NCI-H146 treated with DMSO at 0.1 percent for 48 hours (cell line): ENCODE results near the gene AGFG2.
"Not testable (repeated sequence)": the region's sequence is repeated elsewhere in the genome, so short reads cannot be mapped to it uniquely, and the experiment has no call there.

Source experiments
- DNase-seq: peaks from one replicate; lab custom pipeline; 2025; ENCODE audit not compliant: unreplicated experiment; lab: John Stamatoyannopoulos, UW

The AGFG2 gene

DNA sequence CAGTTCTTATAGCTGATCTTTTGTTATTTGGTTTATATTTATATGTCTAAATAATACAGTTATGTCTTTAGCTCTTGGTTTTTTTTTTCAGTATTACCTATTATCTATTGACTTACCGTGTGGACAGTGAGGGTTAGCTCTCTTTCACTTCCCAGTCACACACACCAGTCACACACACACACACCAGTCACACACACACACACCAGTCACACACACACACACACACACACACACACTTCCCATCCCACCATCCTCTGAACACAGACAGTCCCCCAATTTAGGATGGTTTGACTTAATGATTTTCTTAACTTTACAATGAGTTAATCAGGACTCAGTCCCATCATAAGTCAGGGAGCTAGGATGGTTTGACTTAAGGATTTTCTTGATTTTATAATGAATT is 18.9 kb upstream of the AGFG2 start:
- no peak for DNase-seq

DNA sequence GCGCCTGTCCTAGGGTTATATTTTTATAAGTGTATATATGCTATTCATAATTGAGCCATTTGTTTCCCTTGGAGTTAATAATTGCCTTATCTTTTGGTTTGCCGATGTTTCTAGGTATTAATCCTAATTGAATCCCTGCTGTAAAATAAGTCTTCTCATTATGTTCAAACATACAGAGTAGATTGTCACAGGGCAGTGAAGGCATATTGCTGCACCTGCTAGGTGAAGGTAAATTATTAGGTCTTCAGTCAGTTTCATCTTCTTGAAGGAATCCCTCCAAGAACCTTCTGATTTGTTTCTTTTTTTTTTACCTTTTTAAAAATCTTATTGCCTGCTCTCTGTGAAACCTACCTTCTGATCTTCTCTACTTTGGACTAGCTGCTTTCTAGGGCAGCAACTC is 17.9 kb upstream of the AGFG2 start:
- DNase-seq: no peak

DNA sequence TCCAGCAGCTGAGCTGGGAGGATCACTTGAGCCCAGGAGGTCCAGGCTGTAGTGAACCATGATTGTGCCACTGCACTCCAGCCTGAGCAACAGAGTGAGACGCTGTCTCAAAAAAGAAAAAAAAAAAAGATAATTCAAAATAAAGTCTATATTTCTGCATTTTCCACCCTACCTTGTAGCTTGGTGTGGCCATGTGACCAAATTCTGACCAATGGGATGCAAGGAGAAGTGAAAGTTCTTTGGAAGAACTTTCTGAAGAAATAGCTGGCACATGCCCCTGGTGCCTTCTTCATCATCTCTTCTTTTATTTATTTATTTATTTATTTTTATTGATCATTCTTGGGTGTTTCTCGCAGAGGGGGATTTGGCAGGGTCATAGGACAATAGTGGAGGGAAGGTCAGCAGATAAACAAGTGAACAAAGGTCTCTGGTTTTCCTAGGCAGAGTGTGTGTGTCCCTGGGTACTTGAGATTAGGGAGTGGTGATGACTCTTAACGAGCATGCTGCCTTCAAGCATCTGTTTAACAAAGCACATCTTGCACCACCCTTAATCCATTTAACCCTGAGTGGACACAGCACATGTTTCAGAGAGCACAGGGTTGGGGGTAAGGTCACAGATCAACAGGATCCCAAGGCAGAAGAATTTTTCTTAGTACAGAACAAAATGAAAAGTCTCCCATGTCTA is 17.0 kb upstream of the AGFG2 start:
- DNase-seq: not testable (repeated sequence)

DNA sequence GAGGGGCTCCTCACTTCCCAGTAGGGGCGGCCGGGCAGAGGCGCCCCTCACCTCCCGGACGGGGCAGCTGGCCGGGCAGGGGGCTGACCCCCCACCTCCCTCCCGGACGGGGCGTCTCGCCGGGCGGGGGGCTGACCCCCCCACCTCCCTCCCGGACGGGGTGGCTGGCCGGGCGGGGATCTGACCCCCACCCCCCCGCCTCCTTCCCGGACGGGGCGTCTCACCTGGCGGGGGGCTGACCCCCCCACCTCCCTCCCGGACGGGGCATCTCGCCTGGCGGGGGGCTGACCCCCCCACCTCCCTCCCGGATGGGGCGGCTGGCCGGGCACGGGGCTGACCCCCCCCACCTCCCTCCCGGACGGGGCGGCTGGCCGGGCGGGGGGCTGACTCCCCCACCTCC is 15.8 kb upstream of the AGFG2 start:
- not testable (repeated sequence) for DNase-seq

DNA sequence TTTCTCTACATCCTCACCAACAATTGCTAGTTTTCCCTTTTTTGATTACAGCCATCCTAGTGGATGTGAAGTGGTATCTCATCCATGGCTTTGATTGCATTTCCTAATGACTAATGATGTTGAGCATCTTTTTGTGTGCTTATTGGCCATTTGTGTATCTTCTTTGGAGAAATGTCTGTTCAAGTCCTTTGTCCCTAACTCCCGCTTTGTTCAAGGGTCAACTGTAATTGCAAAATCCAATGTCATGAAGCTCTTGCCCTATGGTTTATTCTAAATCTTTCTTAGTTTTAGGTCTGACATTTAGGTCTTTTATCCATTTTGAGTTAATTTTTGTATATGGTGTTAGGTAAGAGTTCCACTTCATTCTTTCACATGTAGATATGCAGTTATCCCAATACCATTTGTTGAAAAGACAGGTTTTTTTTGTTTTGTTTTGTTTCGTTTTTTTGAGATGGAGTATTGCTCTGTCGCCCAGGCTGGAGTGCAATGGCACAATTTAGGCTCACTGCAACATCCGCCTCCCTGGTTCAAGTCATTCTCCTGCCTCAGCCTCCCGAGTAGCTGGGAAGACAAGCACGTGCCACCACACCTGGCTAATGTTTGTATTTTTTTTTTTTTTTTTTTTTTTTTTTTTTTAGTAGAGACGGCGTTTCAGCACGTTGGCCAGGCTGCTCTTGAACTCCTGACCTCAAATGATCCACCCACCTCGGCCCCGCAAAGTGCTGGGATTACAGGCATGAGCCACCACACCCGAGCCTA is 10.7 kb upstream of the AGFG2 start:
- not testable (repeated sequence) for DNase-seq

DNA sequence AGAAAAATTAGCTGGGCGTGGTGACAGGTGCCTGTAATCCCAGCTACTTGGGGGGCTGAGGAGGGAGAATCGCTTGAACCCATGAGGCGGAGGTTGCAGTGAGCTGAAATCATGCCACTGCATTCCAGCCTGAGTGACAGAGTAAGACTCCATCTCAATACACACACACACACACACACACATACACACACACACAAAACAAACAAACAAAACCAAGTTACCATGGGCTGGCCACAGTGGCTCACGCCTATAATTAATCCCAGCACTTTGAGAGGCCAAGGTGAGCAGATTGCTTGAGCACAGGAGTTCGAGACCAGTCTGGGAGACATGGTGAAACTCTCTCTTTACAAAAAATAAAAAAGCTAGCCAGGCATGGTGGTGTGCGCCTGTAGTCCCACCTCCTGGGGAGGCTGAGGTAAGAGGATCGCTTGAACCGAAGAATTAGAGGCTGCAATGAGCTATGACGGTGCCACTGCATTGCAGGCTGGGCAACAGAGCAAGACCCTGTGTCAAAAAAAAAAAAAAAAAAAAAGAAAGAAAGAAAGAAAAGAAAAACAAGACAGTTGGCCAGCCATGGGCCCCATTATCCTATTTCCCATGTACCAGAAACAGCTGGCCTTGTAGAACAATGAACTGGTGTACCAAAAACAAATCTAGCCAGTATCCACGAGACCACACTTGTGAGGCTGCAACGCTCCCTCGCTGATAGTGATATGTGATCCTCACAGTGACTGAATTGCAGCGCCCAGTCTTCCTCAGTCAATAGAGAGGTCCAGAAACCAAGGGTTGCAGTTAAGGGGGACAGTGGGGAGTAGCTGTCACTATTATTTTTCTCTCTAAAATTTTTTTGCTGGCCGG is 6.6 kb upstream of the AGFG2 start:
- no peak for DNase-seq

DNA sequence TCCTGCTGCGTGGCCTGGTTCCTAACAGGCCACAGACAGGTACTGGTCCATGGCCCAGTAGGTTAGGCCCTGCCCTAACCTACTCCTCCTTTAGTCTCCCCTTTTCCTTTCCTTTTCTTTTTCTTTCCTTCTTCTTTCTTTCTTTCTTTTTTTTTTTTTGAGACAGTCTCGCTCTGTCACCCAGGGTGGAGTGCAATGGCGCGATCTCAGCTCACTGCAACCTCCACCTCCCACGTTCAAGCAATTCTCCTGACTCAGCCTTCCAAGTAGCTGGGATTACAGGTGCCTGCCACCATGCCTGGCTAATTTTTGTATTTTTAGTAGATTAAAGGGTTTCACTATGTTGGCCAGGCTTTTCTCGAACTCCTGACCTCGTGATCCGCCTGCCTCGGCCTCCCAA is 3.0 kb upstream of the AGFG2 start:
- DNase-seq: not testable (repeated sequence)

DNA sequence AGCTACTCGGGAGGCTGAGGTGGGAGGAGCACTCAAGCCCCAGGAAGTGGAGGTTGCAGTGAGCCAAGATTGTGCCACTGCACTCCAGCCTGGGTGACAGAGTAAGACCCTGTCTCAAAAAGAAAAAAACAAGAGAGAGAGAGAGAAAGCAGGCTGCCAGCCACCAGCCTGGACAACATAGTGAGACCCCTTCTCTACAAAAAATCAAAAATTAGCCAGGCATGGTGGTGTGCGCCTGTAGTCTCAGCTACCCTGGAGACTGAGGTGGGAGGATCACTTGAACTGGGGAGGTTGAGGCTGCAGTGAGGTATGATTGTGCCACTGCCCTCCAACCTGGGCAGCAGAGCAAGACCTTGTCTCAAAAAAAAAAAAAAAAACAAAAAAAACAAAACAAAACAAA is 2.3 kb upstream of the AGFG2 start:
- DNase-seq: not testable (repeated sequence)

DNA sequence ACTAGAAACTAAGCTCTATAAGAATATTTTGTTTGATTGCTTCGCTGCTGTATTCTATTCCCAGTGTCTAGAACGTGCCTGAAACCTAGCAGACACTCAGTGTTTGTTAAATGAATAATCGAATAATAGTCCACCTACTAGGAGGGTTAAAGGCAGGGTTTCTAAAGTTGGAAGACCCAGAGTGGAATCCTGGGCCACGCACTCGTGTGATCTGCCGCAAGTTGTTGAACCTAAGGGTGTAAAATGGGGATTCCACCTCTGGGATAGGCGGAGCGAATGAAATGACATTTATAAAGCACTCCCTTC is 702 bp upstream of the AGFG2 start:
- DNase-seq: no peak

DNA sequence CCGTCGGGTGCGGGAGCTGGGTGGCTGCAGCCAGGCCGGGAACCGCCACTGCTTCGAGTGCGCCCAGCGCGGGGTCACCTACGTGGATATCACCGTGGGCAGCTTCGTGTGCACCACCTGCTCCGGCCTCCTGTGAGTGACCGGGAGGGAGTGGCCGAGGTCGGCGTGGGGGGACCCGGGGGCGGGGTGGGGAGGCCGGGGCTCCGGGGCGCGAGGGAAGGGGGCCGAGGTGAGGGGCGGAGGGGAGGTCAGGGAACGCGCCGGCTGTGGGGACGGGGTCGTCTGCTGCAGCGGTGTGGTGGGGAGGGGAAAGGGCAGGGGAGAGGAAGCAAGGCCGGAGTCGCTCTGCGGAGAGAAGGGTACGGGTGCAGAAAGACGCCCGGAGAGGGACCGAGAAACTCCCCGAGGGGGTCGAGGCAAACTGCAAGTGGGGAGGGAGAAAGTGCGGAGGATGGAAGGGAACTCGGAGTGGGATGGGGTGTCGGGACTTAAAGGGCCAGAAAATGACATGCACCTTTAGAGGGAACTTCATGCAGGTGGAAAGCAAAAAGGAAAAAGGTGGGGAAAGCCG is 518 bp downstream of the AGFG2 start:
- no peak for DNase-seq

DNA sequence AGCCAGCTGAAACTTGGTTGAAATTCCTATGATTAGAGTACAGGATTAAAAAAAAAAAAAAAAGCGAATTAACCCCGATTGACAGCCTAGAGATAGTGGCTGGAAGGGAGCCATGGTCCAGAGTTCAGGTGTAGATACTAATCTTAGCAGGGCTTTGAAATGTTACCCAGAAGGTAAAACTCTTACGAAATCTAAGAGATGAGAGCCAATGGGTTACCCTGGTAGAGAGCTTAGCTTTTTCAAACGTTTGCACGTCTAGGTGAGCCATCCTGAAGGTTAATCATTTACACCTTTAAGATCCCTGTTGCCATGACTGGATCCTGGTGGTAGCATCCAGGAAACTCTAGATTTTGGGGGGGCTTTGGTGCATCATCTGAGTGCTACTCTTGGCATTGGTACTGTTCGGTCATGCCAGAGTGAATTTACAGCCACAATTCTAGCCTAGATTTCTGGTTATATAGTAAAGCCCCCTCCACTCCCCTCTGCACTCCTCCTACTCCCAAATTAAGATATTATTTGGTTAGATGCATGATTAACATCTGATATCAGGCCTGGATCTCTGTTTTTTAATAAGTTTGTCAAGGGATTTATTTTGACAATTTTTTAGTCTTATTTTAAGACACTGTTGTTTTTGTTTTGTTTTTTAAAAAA is 1.2 kb downstream of the AGFG2 start:
- no peak for DNase-seq

DNA sequence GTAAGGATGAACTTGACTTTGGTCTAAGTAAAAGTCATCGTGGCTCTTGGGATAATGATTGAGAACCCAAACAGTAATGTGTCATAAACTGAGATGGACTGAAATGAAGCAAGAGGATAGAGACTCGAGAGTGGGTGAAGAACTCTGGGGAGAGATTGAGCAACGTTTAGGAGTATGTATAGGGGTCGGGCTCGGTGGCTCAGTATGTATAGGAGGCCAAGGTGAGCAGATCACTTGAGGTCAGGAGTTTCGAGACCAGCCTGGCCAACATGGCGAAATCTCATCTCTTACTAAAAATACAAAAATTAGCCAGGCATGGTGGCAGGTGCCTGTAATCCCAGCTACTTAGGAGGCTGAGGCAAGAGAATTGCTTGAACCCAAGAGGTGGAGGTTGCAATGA is 2.3 kb downstream of the AGFG2 start:
- DNase-seq: not testable (repeated sequence)

DNA sequence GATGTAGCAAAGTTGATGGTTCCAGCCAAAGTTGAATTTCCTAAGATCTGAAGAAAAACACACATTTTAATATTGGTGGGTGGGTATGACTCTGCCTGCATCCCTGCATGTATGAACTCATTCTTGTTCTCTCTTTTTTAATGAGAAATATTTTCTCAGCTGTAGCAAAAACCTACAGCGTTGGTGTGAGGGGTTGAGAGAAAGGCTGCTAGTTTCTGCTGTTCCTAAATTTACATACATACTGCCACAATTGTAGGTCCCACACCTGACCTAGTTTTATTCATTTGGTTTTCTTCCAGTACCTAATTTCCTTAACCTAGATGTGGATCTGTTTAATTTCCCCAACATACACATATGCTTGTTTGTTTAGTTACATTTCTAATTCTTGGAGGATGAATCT is 4.6 kb downstream of the AGFG2 start:
- no peak for DNase-seq

DNA sequence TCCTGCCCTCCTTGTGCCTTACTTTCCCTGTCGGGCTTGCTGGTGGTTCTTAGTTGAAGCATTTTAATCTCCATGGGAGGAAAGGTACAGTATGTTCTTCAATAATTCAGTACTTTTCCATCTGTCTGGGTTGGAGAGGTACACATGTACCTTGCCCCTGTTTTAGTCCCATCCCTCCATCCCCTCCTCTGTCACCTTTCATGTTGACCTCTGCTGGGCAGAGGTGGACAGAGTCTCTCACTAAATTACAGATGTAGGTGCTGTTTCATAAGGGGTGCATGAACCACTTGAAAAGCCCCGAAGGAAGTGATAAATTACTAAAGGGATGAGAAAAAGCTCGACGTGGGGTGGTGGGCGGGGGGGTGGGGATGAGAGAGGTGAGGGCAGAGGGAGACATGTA is 5.4 kb downstream of the AGFG2 start:
- DNase-seq: no peak

DNA sequence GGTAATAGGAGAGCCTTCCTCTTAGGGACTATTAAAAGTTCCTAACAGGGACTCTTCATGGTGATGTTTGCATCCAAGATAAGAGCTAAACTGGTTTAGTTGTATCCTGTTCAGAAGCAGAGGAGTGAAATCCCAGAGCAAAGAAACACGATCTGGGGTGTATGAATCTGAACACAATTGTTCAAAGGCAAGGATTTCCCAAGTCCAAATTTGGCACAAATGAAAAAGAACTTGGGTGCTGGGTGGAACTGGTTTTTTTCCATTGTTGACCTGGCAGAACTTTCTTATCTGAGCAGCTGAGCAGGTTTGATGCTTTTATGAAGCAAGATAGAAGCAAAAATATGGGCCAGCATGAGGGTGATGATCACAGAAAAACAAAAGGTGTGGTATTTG is 6.0 kb downstream of the AGFG2 start:
- DNase-seq: no peak

DNA sequence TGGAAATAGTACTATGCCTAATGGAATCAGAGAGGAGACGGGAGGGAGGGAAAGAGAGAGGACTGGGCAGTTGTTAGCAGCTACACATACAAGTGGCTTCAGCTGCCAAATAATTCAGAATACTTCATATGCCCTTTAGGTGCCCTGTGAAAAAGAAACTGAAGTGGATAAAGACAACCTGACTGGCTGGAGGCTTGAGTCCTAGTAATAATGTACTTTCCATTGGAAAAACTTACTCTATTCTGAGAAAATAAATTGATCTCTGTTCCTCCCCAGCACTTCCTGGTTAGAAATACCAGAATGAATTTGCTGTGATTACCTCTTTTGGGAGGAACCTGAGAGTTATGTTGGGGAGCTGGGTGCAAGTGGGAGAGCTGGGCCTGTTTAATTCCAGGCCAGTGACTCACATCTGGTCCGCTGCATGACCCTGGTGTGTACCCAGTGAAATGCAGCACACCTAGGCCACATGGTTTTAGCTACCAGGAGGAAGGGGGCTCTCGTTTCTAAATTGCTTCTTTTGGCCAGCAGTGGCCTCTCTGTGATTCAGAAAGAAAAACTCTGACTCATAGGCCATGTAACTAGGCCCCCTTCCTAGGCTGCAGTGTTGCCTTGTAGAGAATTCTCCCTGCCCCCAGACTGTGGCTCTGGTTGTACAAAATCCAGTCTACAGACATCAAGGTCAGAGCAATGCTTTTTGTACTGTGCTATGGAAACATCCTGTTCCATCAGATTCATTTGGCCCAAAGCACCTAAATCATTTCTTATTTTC is 6.5 kb downstream of the AGFG2 start:
- no peak for DNase-seq

DNA sequence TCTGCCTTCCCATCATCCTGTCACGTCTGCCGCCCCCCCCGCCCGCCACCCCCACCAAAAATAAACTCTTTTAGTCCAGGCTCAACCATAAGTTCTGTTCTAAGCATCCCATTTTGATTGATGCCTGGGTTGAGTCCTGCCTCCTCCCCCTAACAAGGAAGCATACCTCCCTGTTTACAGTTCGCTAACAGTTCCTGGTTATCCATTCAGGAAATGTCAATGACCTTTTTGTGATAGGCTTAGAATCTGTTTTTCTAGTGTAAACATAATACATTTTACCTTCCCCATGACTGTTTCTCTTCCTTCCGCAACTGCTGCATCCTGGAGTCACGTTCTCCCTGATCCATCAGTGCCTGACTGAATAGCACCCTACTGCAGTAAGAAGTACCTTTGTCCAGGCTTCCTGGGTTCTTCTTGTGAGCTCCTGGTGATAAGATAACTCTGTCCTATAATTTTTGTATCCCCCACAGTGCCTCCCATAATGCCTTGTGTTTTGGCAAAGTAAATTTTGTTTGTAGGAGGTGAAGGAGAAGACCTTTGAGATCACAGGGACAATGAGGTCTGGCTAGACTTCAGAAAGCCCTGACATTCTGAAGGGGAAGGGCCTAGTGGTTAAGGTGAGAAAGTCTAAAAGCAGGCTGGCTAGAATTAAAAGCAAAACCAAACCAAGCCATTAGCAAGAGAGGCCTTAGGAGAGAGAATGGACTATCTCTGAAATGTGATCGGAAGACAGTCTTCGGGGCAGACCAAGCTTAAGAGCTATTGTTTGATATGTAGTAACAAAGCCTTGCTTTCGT is 7.3 kb downstream of the AGFG2 start:
- DNase-seq: no peak

DNA sequence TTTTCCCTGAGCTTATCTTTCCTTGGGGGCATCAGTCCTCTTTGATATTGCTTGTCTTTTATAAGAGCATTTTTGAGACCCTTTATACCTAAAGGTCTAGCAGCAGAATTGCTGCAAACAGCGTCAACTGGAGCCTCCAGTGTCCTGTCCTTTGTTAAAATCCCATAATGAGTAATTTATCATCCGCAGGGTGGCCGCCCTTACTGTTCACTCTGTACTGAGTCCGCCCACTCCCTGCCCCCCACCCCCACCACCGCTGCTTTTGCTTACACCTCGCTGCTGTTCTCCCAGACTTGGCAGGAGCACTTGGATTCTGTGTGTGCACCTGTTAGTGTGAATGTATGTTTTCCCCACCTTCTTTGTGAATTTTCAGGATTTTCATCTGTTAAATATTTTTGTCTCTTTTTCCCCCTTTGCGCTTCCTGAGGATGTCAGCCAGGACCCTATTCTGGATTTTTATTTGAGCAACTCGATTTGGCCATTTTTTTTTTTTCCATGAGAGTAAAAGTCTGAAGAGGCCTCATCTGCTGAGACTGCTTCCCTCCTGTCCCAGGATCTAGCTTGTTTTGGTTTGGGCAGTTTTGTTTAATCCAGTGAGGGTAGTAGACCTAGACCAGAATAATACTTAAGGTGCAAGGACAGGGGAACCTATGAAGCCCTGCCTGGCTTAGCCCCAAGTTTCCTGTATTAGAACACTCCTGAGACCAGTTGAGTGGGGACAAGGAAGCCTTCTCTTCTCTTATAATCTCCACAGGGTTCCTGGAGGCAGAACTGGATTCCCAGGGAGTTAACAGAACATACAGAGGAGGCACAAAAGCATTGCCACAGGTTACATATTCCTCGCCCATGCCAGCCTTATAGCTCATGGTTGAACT is 8.2 kb downstream of the AGFG2 start:
- no peak for DNase-seq

DNA sequence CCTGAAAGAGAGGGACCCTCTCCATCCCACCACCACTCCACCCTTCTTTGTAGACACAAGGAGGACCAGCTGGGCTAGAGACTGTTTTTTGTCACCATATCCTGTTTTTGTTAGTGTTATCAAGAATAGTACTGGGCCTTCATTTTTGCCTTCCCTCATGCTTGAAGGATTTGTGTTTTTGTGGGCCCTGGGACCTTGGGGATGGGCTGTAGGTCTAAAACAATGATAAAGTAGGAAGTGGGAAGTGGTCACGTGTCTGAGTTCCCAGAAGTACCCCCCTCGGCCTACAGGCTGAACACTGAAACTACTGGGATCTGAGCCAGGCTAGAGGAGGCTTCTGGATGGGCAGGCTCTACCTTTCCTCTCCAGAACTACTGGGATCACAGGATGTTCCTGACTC is 8.9 kb downstream of the AGFG2 start:
- DNase-seq: no peak
